Tibial nerve (tissue), 4 donors: ENCODE measurements around the gene RNF121. TPM values are rescaled to one million over a fixed set of nuclear protein-coding genes. Genes with fewer than 3 reads are reported as not detected.

Source experiments
- DNase-seq, 2 donors: peaks; one replicate each; pipeline ENCODE4 v3.0.0-alpha.2; 2019; ENCODE audit warnings: low spot score in 2 of 2
- H3K27ac ChIP-seq, 4 donors: fragments of 200-600 bp; sonication (generic) in 3 of 4; one replicate each; pipeline ENCODE4 v1.5.1; 2017 to 2019; ENCODE audit warnings: mild to moderate bottlenecking in 1 of 4
- H3K27me3 ChIP-seq, 2 donors: fragments of 200-600 bp; sonication (generic) in 1 of 2; one replicate each; pipeline versions ENCODE4 v1.5.1 to v1.6.0; 2017 to 2019
- H3K36me3 ChIP-seq, 3 donors: fragments of 200-600 bp; sonication (generic); one replicate each; pipeline ENCODE4 v1.5.1; 2018 to 2019
- H3K4me1 ChIP-seq, 4 donors: fragments of 200-600 bp; sonication (generic) in 3 of 4; one replicate each; pipeline ENCODE4 v1.5.1; 2017 to 2019
- H3K4me3 ChIP-seq, 4 donors: fragments of 200-600 bp; sonication (generic) in 3 of 4; one replicate each; pipeline ENCODE4 v1.5.1; 2017 to 2019; ENCODE audit warnings: mild to moderate bottlenecking in 1 of 4, moderate library complexity in 1 of 4
- H3K9me3 ChIP-seq, 4 donors: fragments of 200-600 bp; sonication (generic) in 3 of 4; one replicate each; pipeline ENCODE4 v1.5.1; 2017 to 2019
- CTCF ChIP-seq, 5 experiments: fragments of 200-600 bp in 3 of 5; fragments of 450-650 bp in 2 of 5; sonication (generic) in 3 of 5; IDR thresholded peaks; one replicate each; pipeline ENCODE4 v1.5.1; 2016 to 2019; ENCODE audit warnings: antibody characterized with exemption in 5 of 5, mild to moderate bottlenecking in 3 of 5, moderate library complexity in 2 of 5
- EP300 ChIP-seq, 2 donors: sonication (generic); formaldehyde crosslinking; IDR thresholded peaks; one replicate each; pipeline ENCODE4 v1.6.1; 2017; ENCODE audit warnings: antibody characterized with exemption in 2 of 2, mild to moderate bottlenecking in 1 of 2
- POLR2A ChIP-seq, 2 donors: fragments of 450-650 bp; IDR thresholded peaks; one replicate each; pipeline ENCODE4 v1.6.1; 2017; ENCODE audit warnings: antibody characterized with exemption in 2 of 2, mild to moderate bottlenecking in 2 of 2, moderate library complexity in 2 of 2
- WGBS, 2 donors: methylation state at CpG; one replicate each; pipeline ENCODE4 v1.1.5; 2018; 5-methylcytosine and 5-hydroxymethylcytosine counted together
- total RNA-seq, 4 donors: library from RNA; depleted of rRNA; stranded (reverse); fragments of >200 nt; gene quantifications; one replicate each; pipeline ENCODE4 v1.1.0, GENCODE V29; 2016

The RNF121 gene
- total RNA-seq, 4 donors from 2014 or later, result 17.2 to 29.4 (median 21.4) TPM

- H3K27me3 ChIP-seq, result no peaks in the 10 kb centered on the region
- TF ChIP-seq POLR2A (IDR thresholded peaks at IDR 0.05) (no peak), EP300 (IDR thresholded peaks at IDR 0.05) (no peak), CTCF (IDR thresholded peaks at IDR 0.05) (no peak)
- peak overlapping the region in 2 of 4 donors; percentile 32 to 77 for H3K27ac ChIP-seq
- H3K4me3 ChIP-seq, result no peak overlapping the region
- no peak for DNase-seq
- H3K4me1 ChIP-seq, result peaks cover 0 to 31% (median 12%) of the 10 kb centered on the region in 4 donors
- H3K9me3 ChIP-seq, result no peaks in the 10 kb centered on the region
- 87 to 89% methylated on average over 8 to 10 of the region's 10 CpGs for WGBS, 2 donors
- peaks cover 2 to 68% (median 22%) of the 10 kb centered on the region in 3 donors for H3K36me3 ChIP-seq
Measured at GRCh38 chr11:72000202-72000867, 71.5 kb downstream of the RNF121 start.

GRCh38 chr11:72001285-72001684 lies 72.4 kb downstream of the RNF121 start:
- peaks cover 7 to 70% (median 31%) of the 10 kb centered on the region in 3 donors for H3K36me3 ChIP-seq

GRCh38 chr11:72001834-72002591 lies 73.2 kb downstream of the RNF121 start:
- no peak overlapping the region for H3K4me3 ChIP-seq
- DNase-seq, result no peak
- H3K27me3 ChIP-seq, result no peaks in the 10 kb centered on the region
- WGBS, 2 donors, result 48 to 55% methylated on average over 10 of the region's 10 CpGs
- H3K4me1 ChIP-seq, result peaks cover 0 to 31% (median 12%) of the 10 kb centered on the region in 4 donors
- H3K27ac ChIP-seq, result peak overlapping the region in 1 of 4 donors; percentile 28
- peak in 1 of 2 donors; percentile 10 for TF ChIP-seq EP300 (IDR thresholded peaks at IDR 0.05)
- TF ChIP-seq POLR2A (IDR thresholded peaks at IDR 0.05), result no peak
- TF ChIP-seq CTCF (IDR thresholded peaks at IDR 0.05), result no peak
- no peaks in the 10 kb centered on the region for H3K9me3 ChIP-seq
- H3K36me3 ChIP-seq, result peaks cover 10 to 72% (median 38%) of the 10 kb centered on the region in 3 donors

More at GRCh38 chr11:72001285-72001684, 72.4 kb downstream of the RNF121 start:
- no peaks in the 10 kb centered on the region for H3K9me3 ChIP-seq
- no peak overlapping the region for H3K4me3 ChIP-seq
- DNase-seq, result no peak
- TF ChIP-seq CTCF (IDR thresholded peaks at IDR 0.05), result no peak
- TF ChIP-seq POLR2A (IDR thresholded peaks at IDR 0.05), result no peak
- no peak for TF ChIP-seq EP300 (IDR thresholded peaks at IDR 0.05)
- H3K4me1 ChIP-seq, result peaks cover 0 to 31% (median 12%) of the 10 kb centered on the region in 4 donors
- H3K27ac ChIP-seq, result peak overlapping the region in 1 of 4 donors; percentile 28
- H3K27me3 ChIP-seq, result no peaks in the 10 kb centered on the region
- 69 to 95% methylated on average over 3 to 10 of the region's 11 CpGs for WGBS, 2 donors

GRCh38 chr11:72002841-72003775 lies 74.3 kb downstream of the RNF121 start:
- Histone ChIP-seq H3K36me3 (peaks cover 12 to 83% (median 48%) of the 10 kb centered on the region in 3 donors), H3K27ac (no peak overlapping the region), H3K4me3 (no peak overlapping the region), H3K9me3 (no peaks in the 10 kb centered on the region), H3K4me1 (peaks cover 0 to 31% (median 12%) of the 10 kb centered on the region in 4 donors), H3K27me3 (no peaks in the 10 kb centered on the region)
- TF ChIP-seq CTCF (IDR thresholded peaks at IDR 0.05), result no peak
- no peak for TF ChIP-seq POLR2A (IDR thresholded peaks at IDR 0.05)
- TF ChIP-seq EP300 (IDR thresholded peaks at IDR 0.05), result no peak
- WGBS, 2 donors, result 78 to 83% methylated on average over 11 to 12 of the region's 12 CpGs
- DNase-seq, result no peak
